ENCODE results near the gene HHLA2. TPM values are rescaled to one million over a fixed set of nuclear protein-coding genes. Genes with fewer than 3 reads are reported as not detected.
"Not testable (repeated sequence)": the region's sequence is repeated elsewhere in the genome, so short reads cannot be mapped to it uniquely, and the experiment has no call there.

Gene HHLA2
- total RNA-seq, 1 donor: 0.31 TPM

DNA sequence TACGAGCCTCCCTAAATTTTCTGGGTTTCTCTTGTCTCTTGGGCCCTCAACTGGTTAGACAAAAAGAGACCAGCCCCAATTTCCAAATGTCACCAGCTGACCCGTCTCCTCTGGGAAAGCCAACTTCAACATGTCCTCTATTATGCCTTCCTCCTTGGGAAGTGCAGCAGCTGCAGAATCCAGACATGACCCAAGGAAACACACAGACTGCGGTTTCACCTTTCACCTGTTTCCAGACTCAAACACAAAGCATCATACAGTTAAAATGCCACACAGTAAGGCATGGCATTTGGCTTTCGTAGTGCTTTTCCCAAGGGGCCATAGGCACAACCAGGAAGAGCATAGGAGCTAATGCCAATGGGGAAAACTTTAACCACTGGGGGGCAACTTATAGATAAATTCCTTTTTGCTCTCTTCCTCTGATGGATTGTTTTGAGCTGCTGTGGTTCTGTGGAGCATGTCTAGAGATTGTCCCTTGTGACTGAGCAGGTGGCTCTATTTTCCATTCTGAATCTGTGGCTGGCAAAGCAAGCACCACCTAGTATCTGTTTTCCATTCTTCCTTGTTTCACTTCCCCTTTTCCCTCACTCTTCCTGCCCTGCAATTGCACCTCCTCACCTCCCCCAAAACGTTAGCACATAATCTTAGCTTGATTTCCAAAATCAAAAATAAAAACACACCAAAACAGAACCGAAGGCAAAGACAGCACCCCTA, 49.3 kb downstream of the HHLA2 start:
- H3K9me3 ChIP-seq (ENCODE audit: low read depth, low read length): no peaks in the 10 kb centered on the region
- no peak overlapping the region for H3K4me3 ChIP-seq (ENCODE audit: low read length)
- no peaks in the 10 kb centered on the region for H3K27me3 ChIP-seq (ENCODE audit: insufficient read depth, low read length)
- H3K4me1 ChIP-seq (ENCODE audit: insufficient read depth, low read length): peaks cover 23% of the 10 kb centered on the region

- Histone ChIP-seq H3K9me3 (ENCODE audit: low read depth, low read length) (no peaks in the 10 kb centered on the region), H3K27me3 (ENCODE audit: insufficient read depth, low read length) (no peaks in the 10 kb centered on the region), H3K4me1 (ENCODE audit: insufficient read depth, low read length) (peaks cover 23% of the 10 kb centered on the region), H3K4me3 (ENCODE audit: low read length) (no peak overlapping the region)
Measured at GRCh38 chr3:108346301-108347227, 50.2 kb downstream of the HHLA2 start.

- no peaks in the 10 kb centered on the region for H3K27me3 ChIP-seq (ENCODE audit: insufficient read depth, low read length)
- H3K9me3 ChIP-seq (ENCODE audit: low read depth, low read length): no peaks in the 10 kb centered on the region
- peaks cover 3% of the 10 kb centered on the region for H3K4me1 ChIP-seq (ENCODE audit: insufficient read depth, low read length)
- H3K4me3 ChIP-seq (ENCODE audit: low read length): no peak overlapping the region
Measured at GRCh38 chr3:108352176-108352575, 55.8 kb downstream of the HHLA2 start.

GRCh38 chr3:108354562-108354961, 58.2 kb downstream of the HHLA2 start:
- Histone ChIP-seq H3K27me3 (ENCODE audit: insufficient read depth, low read length) (no peaks in the 10 kb centered on the region), H3K4me3 (ENCODE audit: low read length) (no peak overlapping the region), H3K4me1 (ENCODE audit: insufficient read depth, low read length) (no peaks in the 10 kb centered on the region), H3K9me3 (ENCODE audit: low read depth, low read length) (no peaks in the 10 kb centered on the region)

DNA sequence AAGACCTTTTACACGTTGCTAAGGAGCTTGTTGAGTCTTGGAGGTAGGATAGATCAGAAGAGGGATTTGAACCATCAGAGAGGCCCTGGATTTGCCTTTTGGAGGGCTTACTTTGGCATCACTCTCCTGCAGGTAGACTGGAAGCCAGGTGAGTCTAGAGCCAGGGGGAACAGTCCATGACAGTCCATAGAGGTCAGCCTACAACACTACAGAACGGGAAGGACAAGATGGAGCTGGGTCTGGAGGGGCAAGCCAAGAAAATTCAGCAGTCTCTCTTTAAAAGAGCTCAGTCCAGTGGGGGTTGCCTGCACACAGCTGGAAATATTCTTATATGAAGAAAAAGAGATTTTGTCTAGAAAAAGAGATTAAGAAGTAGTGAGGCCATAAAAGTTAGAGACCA, 60.7 kb downstream of the HHLA2 start:
- Histone ChIP-seq H3K27me3 (ENCODE audit: insufficient read depth, low read length) (no peaks in the 10 kb centered on the region), H3K9me3 (ENCODE audit: low read depth, low read length) (no peaks in the 10 kb centered on the region), H3K4me1 (ENCODE audit: insufficient read depth, low read length) (no peaks in the 10 kb centered on the region), H3K4me3 (ENCODE audit: low read length) (no peak overlapping the region)

DNA sequence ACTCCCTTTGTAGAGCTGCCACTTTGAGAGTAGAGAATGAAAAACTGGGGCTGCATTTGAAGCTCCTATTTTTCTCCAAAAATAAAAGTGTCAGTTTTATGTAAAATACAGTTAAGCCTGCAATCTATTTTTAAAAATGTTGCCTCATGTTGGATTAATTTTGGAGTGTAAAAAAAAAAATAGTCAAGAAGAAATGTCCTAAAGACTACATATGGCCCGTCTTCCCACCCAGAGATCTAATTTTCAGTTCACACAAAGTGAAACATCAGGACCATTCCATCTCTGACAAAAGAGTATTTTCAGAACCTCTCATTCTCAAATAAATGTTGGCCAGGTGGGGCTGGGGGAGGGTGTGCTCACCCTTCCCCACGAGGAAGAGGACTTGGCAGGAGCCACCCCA, 62.7 kb downstream of the HHLA2 start:
- H3K27me3 ChIP-seq (ENCODE audit: insufficient read depth, low read length): no peaks in the 10 kb centered on the region
- H3K9me3 ChIP-seq (ENCODE audit: low read depth, low read length): no peaks in the 10 kb centered on the region
- no peak overlapping the region for H3K4me3 ChIP-seq (ENCODE audit: low read length)
- H3K4me1 ChIP-seq (ENCODE audit: insufficient read depth, low read length): no peaks in the 10 kb centered on the region

DNA sequence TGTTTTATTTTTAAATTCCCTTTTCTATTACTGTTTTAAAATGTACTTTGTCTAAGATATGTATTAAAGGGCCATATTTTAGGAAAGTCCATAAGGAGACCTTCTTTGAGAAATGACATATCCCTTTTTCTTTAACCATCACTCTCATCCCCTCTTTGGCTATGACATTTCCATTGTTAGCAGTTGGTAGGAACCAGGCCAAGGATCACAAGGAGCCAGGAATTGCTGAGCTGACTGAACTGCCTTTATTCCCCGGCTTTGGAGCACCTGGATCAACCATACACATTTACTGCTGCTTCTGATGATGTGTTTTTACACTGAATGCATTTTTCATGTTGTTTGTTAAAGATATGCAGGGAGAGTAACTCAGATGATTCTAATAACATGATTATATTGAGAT, 79.7 kb downstream of the HHLA2 start:
- Histone ChIP-seq H3K4me3 (ENCODE audit: low read length) (no peak overlapping the region), H3K27me3 (ENCODE audit: insufficient read depth, low read length) (no peaks in the 10 kb centered on the region)

DNA sequence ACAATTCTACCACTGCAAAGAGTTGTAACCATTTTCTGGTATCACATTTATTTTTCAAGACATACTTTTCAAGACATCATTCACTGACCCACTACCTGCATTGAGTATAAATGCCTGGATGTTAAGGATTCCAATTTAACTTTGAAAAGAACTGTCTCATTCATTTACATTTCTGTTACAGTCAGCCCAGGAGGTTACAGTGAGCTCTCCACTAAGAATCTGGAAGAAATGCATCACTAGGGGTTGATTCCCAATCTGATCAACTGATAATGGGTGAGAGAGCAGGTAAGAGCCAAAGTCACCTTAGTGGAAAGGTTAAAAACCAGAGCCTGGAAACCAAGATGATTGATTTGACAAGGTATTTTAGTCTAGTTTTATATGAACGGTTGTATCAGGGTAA, 81.0 kb downstream of the HHLA2 start:
- Histone ChIP-seq H3K27me3 (ENCODE audit: insufficient read depth, low read length) (no peaks in the 10 kb centered on the region), H3K9me3 (ENCODE audit: low read depth, low read length) (no peaks in the 10 kb centered on the region), H3K4me1 (ENCODE audit: insufficient read depth, low read length) (no peaks in the 10 kb centered on the region), H3K4me3 (ENCODE audit: low read length) (no peak overlapping the region)

More for the DNA sequence above, 79.7 kb downstream of the HHLA2 start:
- no peaks in the 10 kb centered on the region for H3K4me1 ChIP-seq (ENCODE audit: insufficient read depth, low read length)
- no peaks in the 10 kb centered on the region for H3K9me3 ChIP-seq (ENCODE audit: low read depth, low read length)

- Histone ChIP-seq H3K4me3 (ENCODE audit: low read length) (no peak overlapping the region), H3K4me1 (ENCODE audit: insufficient read depth, low read length) (no peaks in the 10 kb centered on the region), H3K9me3 (ENCODE audit: low read depth, low read length) (no peaks in the 10 kb centered on the region), H3K27me3 (ENCODE audit: insufficient read depth, low read length) (no peaks in the 10 kb centered on the region)
Measured at GRCh38 chr3:108378153-108378951, 82.0 kb downstream of the HHLA2 start.

GRCh38 chr3:108378952-108379342, 82.6 kb downstream of the HHLA2 start:
- not testable (repeated sequence) for H3K4me1 ChIP-seq (ENCODE audit: insufficient read depth, low read length); H3K9me3 ChIP-seq (ENCODE audit: low read depth, low read length); H3K27me3 ChIP-seq (ENCODE audit: insufficient read depth, low read length); H3K4me3 ChIP-seq (ENCODE audit: low read length)

DNA sequence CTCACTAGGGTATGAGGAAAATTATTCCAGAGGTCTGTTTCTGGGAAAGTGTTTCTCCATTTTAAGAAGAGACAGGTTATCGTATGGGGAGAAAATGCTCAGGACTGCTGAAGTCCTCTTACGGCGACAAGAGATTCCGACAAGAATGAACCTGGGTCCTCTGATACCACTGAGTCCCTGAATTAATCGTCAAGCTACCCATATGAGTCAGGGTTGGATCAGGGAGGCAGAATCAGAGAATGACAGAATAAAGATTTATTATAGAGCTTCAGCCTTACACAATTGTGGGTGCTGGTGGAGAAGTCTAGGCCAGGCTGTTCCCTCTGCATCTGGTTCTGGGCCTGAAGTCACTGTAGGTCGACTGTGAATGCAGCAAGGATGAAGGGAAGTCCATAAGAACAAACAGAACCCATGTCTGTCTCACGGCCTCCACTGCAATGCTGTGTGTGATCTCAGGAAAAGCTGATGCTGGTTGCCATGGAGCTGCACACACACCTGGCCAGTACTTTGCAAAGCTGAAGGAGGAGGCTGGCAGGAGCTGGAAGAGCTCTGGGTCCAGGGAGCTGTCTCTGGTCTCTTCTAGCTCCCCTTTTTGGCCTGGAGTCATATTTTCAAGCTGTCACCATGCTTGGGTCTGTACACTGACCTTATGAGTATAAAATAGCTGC, 83.9 kb downstream of the HHLA2 start:
- no peak overlapping the region for H3K4me3 ChIP-seq (ENCODE audit: low read length)
- no peaks in the 10 kb centered on the region for H3K4me1 ChIP-seq (ENCODE audit: insufficient read depth, low read length)
- H3K27me3 ChIP-seq (ENCODE audit: insufficient read depth, low read length): no peaks in the 10 kb centered on the region
- no peaks in the 10 kb centered on the region for H3K9me3 ChIP-seq (ENCODE audit: low read depth, low read length)

GRCh38 chr3:108381529-108382140, 85.3 kb downstream of the HHLA2 start:
- no peaks in the 10 kb centered on the region for H3K9me3 ChIP-seq (ENCODE audit: low read depth, low read length)
- no peaks in the 10 kb centered on the region for H3K4me1 ChIP-seq (ENCODE audit: insufficient read depth, low read length)
- no peaks in the 10 kb centered on the region for H3K27me3 ChIP-seq (ENCODE audit: insufficient read depth, low read length)
- no peak overlapping the region for H3K4me3 ChIP-seq (ENCODE audit: low read length)

- Histone ChIP-seq H3K27me3 (ENCODE audit: insufficient read depth, low read length) (no peaks in the 10 kb centered on the region), H3K4me3 (ENCODE audit: low read length) (no peak overlapping the region), H3K9me3 (ENCODE audit: low read depth, low read length) (no peaks in the 10 kb centered on the region), H3K4me1 (ENCODE audit: insufficient read depth, low read length) (peaks cover 5% of the 10 kb centered on the region)
Measured at GRCh38 chr3:108383306-108383705, 87.0 kb downstream of the HHLA2 start.

- no peaks in the 10 kb centered on the region for H3K27me3 ChIP-seq (ENCODE audit: insufficient read depth, low read length)
- no peak overlapping the region for H3K4me3 ChIP-seq (ENCODE audit: low read length)
- H3K9me3 ChIP-seq (ENCODE audit: low read depth, low read length): no peaks in the 10 kb centered on the region
- peaks cover 12% of the 10 kb centered on the region for H3K4me1 ChIP-seq (ENCODE audit: insufficient read depth, low read length)
Measured at GRCh38 chr3:108387063-108387462, 90.7 kb downstream of the HHLA2 start.
